Stimulated activated naive B cell treated with anti-CD40 and anti-IgM and Interleukin-4, amounts not matched to agents 10 μg/mL and 1 μg/mL and 100 μg/mL, for 72 hours (primary cell): ENCODE results near the gene SNAPC5.

Source experiments
- ATAC-seq, 2 donors: fragments of 150-1000 bp; cut with Tn5 transposase; replicated peaks; 2 replicates each; pipeline ENCODE4 v1.10.0; 2021; ENCODE audit warnings: moderate library complexity in 1 of 2
- DNase-seq: peaks from one replicate; pipeline ENCODE4 v3.0.0; 2021
- H3K27ac Mint-ChIP-seq: one replicate; pipeline ENCODE4 v1.8.0; 2022; ENCODE audit warnings: mild to moderate bottlenecking, mixed read lengths
- H3K27me3 Mint-ChIP-seq, 2 donors: one replicate each; pipeline ENCODE4 v1.8.0; 2022; ENCODE audit warnings: mixed read lengths in 2 of 2
- H3K36me3 Mint-ChIP-seq, 2 donors: one replicate each; pipeline ENCODE4 v1.8.0; 2022; ENCODE audit warnings: mixed read lengths in 2 of 2, mild to moderate bottlenecking in 1 of 2
- H3K4me1 Mint-ChIP-seq, 2 donors: one replicate each; pipeline ENCODE4 v1.8.0; 2022; ENCODE audit warnings: mixed read lengths in 2 of 2, mild to moderate bottlenecking in 1 of 2
- H3K4me3 Mint-ChIP-seq, 2 donors: one replicate each; pipeline ENCODE4 v1.8.0; 2022; ENCODE audit warnings: mild to moderate bottlenecking in 2 of 2, mixed read lengths in 2 of 2, moderate library complexity in 1 of 2
- H3K9me3 Mint-ChIP-seq, 2 donors: one replicate each; pipeline ENCODE4 v1.8.0; 2022; ENCODE audit warnings: mixed read lengths in 2 of 2, mild to moderate bottlenecking in 1 of 2

SNAPC5 gene

GRCh38 chr15:66459818-66460615 lies 37.5 kb downstream of the SNAPC5 start:
- ATAC-seq = no peak

GRCh38 chr15:66456211-66456610 lies 41.4 kb downstream of the SNAPC5 start:
- no peaks in the 10 kb centered on the region for H3K27me3 Mint-ChIP-seq
- peaks cover 20 to 33% of the 10 kb centered on the region in 2 donors for H3K36me3 Mint-ChIP-seq
- no peaks in the 10 kb centered on the region for H3K9me3 Mint-ChIP-seq
- DNase-seq = no peak
- no peak for ATAC-seq
- no peak overlapping the region for H3K4me3 Mint-ChIP-seq
- no peak overlapping the region for H3K27ac Mint-ChIP-seq
- peaks cover 0 to 7% of the 10 kb centered on the region in 2 donors for H3K4me1 Mint-ChIP-seq

More at GRCh38 chr15:66459818-66460615, 37.5 kb downstream of the SNAPC5 start:
- Mint-ChIP-seq H3K4me1 (peaks cover 0 to 7% of the 10 kb centered on the region in 2 donors), H3K27ac (no peak overlapping the region), H3K36me3 (peaks cover 25 to 46% of the 10 kb centered on the region in 2 donors), H3K9me3 (no peaks in the 10 kb centered on the region), H3K27me3 (no peaks in the 10 kb centered on the region), H3K4me3 (no peak overlapping the region)
- DNase-seq = no peak

GRCh38 chr15:66454143-66454542 lies 43.4 kb downstream of the SNAPC5 start:
- Mint-ChIP-seq H3K27me3 (no peaks in the 10 kb centered on the region), H3K9me3 (no peaks in the 10 kb centered on the region), H3K36me3 (peaks cover 14 to 22% of the 10 kb centered on the region in 2 donors), H3K4me1 (no peaks in the 10 kb centered on the region), H3K27ac (no peak overlapping the region), H3K4me3 (no peak overlapping the region)
- no peak for DNase-seq
- ATAC-seq = no peak

GRCh38 chr15:66452971-66453580 lies 44.5 kb downstream of the SNAPC5 start:
- Mint-ChIP-seq H3K36me3 (peaks cover 11 to 21% of the 10 kb centered on the region in 2 donors), H3K4me1 (peaks cover 0 to 2% of the 10 kb centered on the region in 2 donors), H3K27me3 (no peaks in the 10 kb centered on the region), H3K27ac (no peak overlapping the region), H3K4me3 (no peak overlapping the region), H3K9me3 (peaks cover 0 to 2% of the 10 kb centered on the region in 2 donors)
- DNase-seq (no peak), ATAC-seq (no peak)

- H3K36me3 Mint-ChIP-seq = peaks cover 16 to 27% of the 10 kb centered on the region in 2 donors
- peaks cover 0 to 2% of the 10 kb centered on the region in 2 donors for H3K9me3 Mint-ChIP-seq
- H3K4me1 Mint-ChIP-seq = peaks cover 0 to 3% of the 10 kb centered on the region in 2 donors
- ATAC-seq = no peak
- no peak for DNase-seq
- H3K27ac Mint-ChIP-seq = no peak overlapping the region
- no peaks in the 10 kb centered on the region for H3K27me3 Mint-ChIP-seq
- H3K4me3 Mint-ChIP-seq = no peak overlapping the region
Measured at GRCh38 chr15:66452420-66452819, 45.1 kb downstream of the SNAPC5 start.
